ENCODE measurements around the gene KISS1.

DNA sequence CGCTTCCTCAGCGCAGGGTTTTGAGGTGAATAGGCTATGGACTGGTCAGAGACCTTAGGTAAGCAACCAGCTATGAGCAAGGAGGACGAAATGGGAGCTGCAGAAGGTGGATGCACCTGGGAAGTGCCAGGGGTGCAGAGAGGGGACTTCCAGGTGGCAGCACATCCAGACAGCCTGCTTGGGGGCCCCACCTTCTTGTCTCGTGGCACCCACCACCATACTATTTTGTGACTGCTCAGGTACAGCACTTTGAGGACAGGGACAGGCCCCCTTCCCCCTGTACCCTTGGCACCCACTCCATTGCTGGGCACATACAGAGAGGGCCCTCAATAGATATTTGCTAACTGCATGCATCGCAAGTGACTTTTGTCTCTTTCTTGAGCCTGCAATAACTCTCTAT lies 777 bp upstream of the KISS1 start:
- TF ChIP-seq ATF1 (CRISPR knock-in tag; IDR thresholded peaks at IDR 0.05) (no peak), FOXJ3 (CRISPR knock-in tag; IDR thresholded peaks at IDR 0.05; ENCODE audit: borderline replicate concordance) (no peak), GABPB1 (CRISPR knock-in tag; IDR thresholded peaks at IDR 0.05) (no peak)
- TF ChIP-seq, protein P1, sequence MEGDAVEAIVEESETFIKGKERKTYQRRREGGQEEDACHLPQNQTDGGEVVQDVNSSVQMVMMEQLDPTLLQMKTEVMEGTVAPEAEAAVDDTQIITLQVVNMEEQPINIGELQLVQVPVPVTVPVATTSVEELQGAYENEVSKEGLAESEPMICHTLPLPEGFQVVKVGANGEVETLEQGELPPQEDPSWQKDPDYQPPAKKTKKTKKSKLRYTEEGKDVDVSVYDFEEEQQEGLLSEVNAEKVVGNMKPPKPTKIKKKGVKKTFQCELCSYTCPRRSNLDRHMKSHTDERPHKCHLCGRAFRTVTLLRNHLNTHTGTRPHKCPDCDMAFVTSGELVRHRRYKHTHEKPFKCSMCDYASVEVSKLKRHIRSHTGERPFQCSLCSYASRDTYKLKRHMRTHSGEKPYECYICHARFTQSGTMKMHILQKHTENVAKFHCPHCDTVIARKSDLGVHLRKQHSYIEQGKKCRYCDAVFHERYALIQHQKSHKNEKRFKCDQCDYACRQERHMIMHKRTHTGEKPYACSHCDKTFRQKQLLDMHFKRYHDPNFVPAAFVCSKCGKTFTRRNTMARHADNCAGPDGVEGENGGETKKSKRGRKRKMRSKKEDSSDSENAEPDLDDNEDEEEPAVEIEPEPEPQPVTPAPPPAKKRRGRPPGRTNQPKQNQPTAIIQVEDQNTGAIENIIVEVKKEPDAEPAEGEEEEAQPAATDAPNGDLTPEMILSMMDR (IDR thresholded peaks at IDR 0.05): no peak
- TF ChIP-seq, protein P2, sequence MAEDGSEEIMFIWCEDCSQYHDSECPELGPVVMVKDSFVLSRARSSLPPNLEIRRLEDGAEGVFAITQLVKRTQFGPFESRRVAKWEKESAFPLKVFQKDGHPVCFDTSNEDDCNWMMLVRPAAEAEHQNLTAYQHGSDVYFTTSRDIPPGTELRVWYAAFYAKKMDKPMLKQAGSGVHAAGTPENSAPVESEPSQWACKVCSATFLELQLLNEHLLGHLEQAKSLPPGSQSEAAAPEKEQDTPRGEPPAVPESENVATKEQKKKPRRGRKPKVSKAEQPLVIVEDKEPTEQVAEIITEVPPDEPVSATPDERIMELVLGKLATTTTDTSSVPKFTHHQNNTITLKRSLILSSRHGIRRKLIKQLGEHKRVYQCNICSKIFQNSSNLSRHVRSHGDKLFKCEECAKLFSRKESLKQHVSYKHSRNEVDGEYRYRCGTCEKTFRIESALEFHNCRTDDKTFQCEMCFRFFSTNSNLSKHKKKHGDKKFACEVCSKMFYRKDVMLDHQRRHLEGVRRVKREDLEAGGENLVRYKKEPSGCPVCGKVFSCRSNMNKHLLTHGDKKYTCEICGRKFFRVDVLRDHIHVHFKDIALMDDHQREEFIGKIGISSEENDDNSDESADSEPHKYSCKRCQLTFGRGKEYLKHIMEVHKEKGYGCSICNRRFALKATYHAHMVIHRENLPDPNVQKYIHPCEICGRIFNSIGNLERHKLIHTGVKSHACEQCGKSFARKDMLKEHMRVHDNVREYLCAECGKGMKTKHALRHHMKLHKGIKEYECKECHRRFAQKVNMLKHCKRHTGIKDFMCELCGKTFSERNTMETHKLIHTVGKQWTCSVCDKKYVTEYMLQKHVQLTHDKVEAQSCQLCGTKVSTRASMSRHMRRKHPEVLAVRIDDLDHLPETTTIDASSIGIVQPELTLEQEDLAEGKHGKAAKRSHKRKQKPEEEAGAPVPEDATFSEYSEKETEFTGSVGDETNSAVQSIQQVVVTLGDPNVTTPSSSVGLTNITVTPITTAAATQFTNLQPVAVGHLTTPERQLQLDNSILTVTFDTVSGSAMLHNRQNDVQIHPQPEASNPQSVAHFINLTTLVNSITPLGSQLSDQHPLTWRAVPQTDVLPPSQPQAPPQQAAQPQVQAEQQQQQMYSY (CRISPR knock-in tag; IDR thresholded peaks at IDR 0.05): no peak
- TF ChIP-seq, protein P3, sequence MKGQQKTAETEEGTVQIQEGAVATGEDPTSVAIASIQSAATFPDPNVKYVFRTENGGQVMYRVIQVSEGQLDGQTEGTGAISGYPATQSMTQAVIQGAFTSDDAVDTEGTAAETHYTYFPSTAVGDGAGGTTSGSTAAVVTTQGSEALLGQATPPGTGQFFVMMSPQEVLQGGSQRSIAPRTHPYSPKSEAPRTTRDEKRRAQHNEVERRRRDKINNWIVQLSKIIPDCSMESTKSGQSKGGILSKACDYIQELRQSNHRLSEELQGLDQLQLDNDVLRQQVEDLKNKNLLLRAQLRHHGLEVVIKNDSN (CRISPR knock-in tag; IDR thresholded peaks at IDR 0.05): no peak
- TF ChIP-seq, protein P4, sequence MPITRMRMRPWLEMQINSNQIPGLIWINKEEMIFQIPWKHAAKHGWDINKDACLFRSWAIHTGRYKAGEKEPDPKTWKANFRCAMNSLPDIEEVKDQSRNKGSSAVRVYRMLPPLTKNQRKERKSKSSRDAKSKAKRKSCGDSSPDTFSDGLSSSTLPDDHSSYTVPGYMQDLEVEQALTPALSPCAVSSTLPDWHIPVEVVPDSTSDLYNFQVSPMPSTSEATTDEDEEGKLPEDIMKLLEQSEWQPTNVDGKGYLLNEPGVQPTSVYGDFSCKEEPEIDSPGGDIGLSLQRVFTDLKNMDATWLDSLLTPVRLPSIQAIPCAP (CRISPR knock-in tag; IDR thresholded peaks at IDR 0.05): no peak
- TF ChIP-seq, protein P5, sequence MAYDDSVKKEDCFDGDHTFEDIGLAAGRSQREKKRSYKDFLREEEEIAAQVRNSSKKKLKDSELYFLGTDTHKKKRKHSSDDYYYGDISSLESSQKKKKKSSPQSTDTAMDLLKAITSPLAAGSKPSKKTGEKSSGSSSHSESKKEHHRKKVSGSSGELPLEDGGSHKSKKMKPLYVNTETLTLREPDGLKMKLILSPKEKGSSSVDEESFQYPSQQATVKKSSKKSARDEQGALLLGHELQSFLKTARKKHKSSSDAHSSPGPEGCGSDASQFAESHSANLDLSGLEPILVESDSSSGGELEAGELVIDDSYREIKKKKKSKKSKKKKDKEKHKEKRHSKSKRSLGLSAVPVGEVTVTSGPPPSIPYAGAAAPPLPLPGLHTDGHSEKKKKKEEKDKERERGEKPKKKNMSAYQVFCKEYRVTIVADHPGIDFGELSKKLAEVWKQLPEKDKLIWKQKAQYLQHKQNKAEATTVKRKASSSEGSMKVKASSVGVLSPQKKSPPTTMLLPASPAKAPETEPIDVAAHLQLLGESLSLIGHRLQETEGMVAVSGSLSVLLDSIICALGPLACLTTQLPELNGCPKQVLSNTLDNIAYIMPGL (CRISPR knock-in tag; IDR thresholded peaks at IDR 0.05): no peak
